ENCODE measurements around the gene DRD4.

DNA sequence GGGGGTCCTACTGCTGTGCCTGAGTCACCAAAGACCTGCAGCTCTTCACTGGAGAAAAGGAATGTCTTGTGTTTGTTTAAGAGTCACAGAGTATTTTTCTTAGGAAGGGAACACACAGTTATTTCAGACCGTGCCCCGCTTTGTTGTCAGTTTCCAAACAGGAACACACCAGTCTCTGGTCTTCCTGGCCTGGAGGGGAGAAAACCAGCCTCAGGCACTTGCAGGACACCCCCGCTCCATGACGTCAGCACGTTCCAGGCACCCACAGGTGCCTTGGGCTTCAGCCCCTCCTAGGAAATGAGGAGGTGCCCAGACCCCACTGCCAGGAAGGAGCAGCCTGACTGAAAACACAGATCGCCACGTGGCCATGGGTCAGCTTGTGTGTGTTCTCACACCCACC is 52.6 kb downstream of the DRD4 start:
- TF ChIP-seq POLR2A (IDR thresholded peaks at IDR 0.05) (no peak), CTCF (IDR thresholded peaks at IDR 0.05) (no peak), POLR2AphosphoS5 (IDR thresholded peaks at IDR 0.05) (peak; percentile 78)

All from prostate gland (tissue), 2 donors.